Effector memory CD4-positive, alpha-beta T cell (primary cell): ENCODE measurements around the gene LANCL1.
"Not testable (repeated sequence)": the region's sequence is repeated elsewhere in the genome, so short reads cannot be mapped to it uniquely, and the experiment has no call there.

ENCODE experiments used
- DNase-seq, 3 donors: peaks; one replicate each; pipeline ENCODE4 v3.0.0-alpha.2; 2020
- H3K27ac ChIP-seq: 2 replicates; pipeline ENCODE4 v1.7.0; 2013; ENCODE audit warnings: mild to moderate bottlenecking, low read length, moderate library complexity; ENCODE audit not compliant: insufficient read depth, poor library complexity, severe bottlenecking
- H3K27me3 ChIP-seq: replicated peaks from 2 replicates; pipeline ENCODE4 v1.7.0; 2013; ENCODE audit warnings: mild to moderate bottlenecking, low read length; ENCODE audit not compliant: insufficient read depth, control insufficient read depth, poor library complexity, severe bottlenecking
- H3K36me3 ChIP-seq: 2 replicates; pipeline ENCODE4 v1.7.0; 2013; ENCODE audit warnings: mild to moderate bottlenecking, low read length, moderate library complexity; ENCODE audit not compliant: control insufficient read depth, insufficient read depth
- H3K4me1 ChIP-seq: 2 replicates; pipeline ENCODE4 v1.7.0; 2013; ENCODE audit warnings: low read length, mild to moderate bottlenecking; ENCODE audit not compliant: control insufficient read depth, insufficient read depth, poor library complexity, severe bottlenecking
- H3K4me3 ChIP-seq: 2 replicates; pipeline ENCODE4 v1.7.0; 2013; ENCODE audit warnings: low read length, low read depth, mild to moderate bottlenecking; ENCODE audit not compliant: insufficient read depth, poor library complexity, severe bottlenecking
- H3K9me3 ChIP-seq: 2 replicates; pipeline ENCODE4 v1.7.0; 2013; ENCODE audit warnings: mild to moderate bottlenecking, low read length, moderate library complexity; ENCODE audit not compliant: control insufficient read depth

LANCL1 gene

GRCh38 chr2:210443527-210443926 lies 33.0 kb downstream of the LANCL1 start:
- no peak for DNase-seq
- Histone ChIP-seq H3K9me3 (no peaks in the 10 kb centered on the region), H3K36me3 (peaks cover 26% of the 10 kb centered on the region), H3K27me3 (no peaks in the 10 kb centered on the region), H3K27ac (no peak overlapping the region), H3K4me1 (no peaks in the 10 kb centered on the region), H3K4me3 (no peak overlapping the region)

GRCh38 chr2:210442878-210443277 lies 33.7 kb downstream of the LANCL1 start:
- H3K4me3 ChIP-seq = no peak overlapping the region
- no peaks in the 10 kb centered on the region for H3K27me3 ChIP-seq
- H3K9me3 ChIP-seq = no peaks in the 10 kb centered on the region
- peaks cover 29% of the 10 kb centered on the region for H3K36me3 ChIP-seq
- H3K27ac ChIP-seq = no peak overlapping the region
- no peak for DNase-seq
- H3K4me1 ChIP-seq = no peaks in the 10 kb centered on the region

GRCh38 chr2:210442457-210442856 lies 34.1 kb downstream of the LANCL1 start:
- Histone ChIP-seq H3K9me3 (no peaks in the 10 kb centered on the region), H3K27me3 (no peaks in the 10 kb centered on the region), H3K4me1 (no peaks in the 10 kb centered on the region), H3K4me3 (no peak overlapping the region), H3K27ac (no peak overlapping the region), H3K36me3 (peaks cover 29% of the 10 kb centered on the region)
- no peak for DNase-seq

DNA sequence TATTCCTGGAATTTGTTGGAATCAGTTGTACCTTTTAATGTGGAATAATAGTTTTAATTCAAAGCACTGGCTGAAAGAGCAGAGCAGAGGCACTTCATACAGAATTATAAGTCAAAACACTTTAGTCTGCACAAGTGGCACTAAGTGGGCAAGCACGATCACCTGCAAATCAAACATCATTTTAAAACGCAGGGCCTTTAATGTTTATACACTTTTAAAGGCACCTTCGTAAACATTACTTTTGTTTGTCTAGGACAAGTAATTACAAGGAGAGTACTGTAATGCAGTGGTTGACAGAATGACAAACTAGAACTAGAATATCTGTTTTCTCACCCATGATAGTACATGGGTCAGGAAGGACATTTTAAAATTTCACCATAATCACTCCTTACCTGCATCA lies 36.4 kb downstream of the LANCL1 start:
- H3K4me3 ChIP-seq = no peak overlapping the region
- DNase-seq = no peak
- H3K36me3 ChIP-seq = peaks cover 48% of the 10 kb centered on the region
- no peaks in the 10 kb centered on the region for H3K4me1 ChIP-seq
- no peaks in the 10 kb centered on the region for H3K9me3 ChIP-seq
- H3K27me3 ChIP-seq = no peaks in the 10 kb centered on the region
- H3K27ac ChIP-seq = no peak overlapping the region

DNA sequence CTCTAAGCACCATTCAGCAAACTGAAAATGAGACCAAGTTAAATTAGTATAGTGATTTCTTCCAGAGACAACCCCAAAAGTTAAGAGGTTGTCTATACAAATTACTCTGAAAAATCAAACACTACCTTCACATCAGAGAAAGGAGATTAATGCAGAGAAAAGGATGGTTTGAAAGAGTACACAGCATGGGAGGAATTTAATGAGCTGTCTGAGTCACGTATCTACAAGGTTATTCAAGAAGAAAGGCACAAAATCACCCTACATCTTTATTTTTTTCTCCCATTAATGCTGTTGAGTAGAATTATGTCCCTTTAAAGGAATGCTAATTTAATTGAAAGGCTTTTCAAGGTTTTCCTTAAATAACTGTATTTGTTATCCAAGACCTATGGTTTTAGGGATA lies 41.1 kb downstream of the LANCL1 start:
- Histone ChIP-seq H3K27ac (no peak overlapping the region), H3K4me1 (no peaks in the 10 kb centered on the region), H3K27me3 (no peaks in the 10 kb centered on the region), H3K9me3 (no peaks in the 10 kb centered on the region), H3K36me3 (peaks cover 74% of the 10 kb centered on the region), H3K4me3 (no peak overlapping the region)
- no peak for DNase-seq

GRCh38 chr2:210432633-210433032 lies 43.9 kb downstream of the LANCL1 start:
- DNase-seq = no peak
- Histone ChIP-seq H3K9me3 (no peaks in the 10 kb centered on the region), H3K4me1 (no peaks in the 10 kb centered on the region), H3K36me3 (peaks cover 62% of the 10 kb centered on the region), H3K27me3 (no peaks in the 10 kb centered on the region), H3K27ac (no peak overlapping the region), H3K4me3 (no peak overlapping the region)

DNA sequence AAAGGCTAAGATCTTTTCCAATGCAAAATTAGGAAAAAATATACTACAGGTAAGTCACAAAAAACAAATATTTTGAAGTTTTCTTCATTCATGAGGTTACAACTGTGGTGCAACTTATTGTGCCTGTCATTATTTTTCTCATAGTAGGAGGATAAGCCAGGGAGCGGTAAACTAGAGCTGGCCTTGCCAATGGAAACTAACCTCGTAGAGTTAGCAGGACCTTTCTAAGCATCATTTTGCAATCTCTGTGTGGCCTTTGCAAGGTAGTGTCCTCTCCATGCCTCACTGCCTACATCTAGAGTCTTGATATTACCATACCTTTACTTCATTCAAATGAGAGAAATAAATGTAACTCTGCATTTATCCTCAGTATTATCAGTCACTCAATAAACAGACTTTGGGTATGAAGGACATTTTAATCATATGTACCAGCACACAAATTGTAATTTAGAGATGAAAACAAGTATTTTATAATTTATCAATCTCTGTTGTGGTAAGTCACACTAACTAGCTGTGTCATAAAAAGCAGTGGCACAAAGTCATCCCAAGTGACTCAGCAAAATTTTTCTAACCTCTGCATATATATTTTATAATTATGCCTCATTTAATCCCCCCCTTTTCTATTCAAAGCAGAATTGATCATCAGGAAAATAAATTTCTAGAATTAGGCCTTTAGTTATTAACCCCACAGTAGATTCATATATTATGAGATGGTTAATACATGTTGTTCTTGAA lies 47.0 kb downstream of the LANCL1 start:
- Histone ChIP-seq H3K27ac (no peak overlapping the region), H3K27me3 (no peaks in the 10 kb centered on the region), H3K4me3 (no peak overlapping the region), H3K36me3 (peaks cover 37% of the 10 kb centered on the region), H3K9me3 (no peaks in the 10 kb centered on the region), H3K4me1 (no peaks in the 10 kb centered on the region)
- DNase-seq = no peak

- DNase-seq = no peak
These were observed 48.0 kb downstream of the LANCL1 start for GRCh38 chr2:210428393-210429179.

DNA sequence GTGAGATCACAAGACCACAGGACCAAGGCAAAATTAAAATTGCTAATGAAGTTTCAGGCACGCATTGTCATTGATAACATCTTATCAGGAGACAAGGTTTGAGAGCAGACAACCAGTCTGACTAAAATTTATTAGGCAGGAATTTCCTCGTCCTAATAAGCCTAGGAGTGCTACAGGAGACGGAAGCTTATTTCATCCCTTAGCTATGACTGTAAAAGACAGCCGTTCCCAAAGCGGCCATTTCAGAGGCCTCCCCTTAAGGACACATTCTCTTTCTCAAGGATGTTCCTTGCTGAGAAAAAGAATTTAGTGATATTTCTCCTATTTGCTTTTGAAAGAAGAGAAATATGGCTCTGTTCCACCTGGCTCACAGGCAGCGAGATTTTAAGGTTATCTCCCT lies 49.2 kb downstream of the LANCL1 start:
- not testable (repeated sequence) for H3K27me3 ChIP-seq, H3K4me3 ChIP-seq, DNase-seq, H3K9me3 ChIP-seq, H3K27ac ChIP-seq, H3K4me1 ChIP-seq
- H3K36me3 ChIP-seq = peaks cover 14% of the 10 kb centered on the region

More at GRCh38 chr2:210428393-210429179, 48.0 kb downstream of the LANCL1 start:
- peaks cover 27% of the 10 kb centered on the region for H3K36me3 ChIP-seq
- no peaks in the 10 kb centered on the region for H3K4me1 ChIP-seq
- no peak overlapping the region for H3K27ac ChIP-seq
- H3K9me3 ChIP-seq = no peaks in the 10 kb centered on the region
- no peaks in the 10 kb centered on the region for H3K27me3 ChIP-seq
- no peak overlapping the region for H3K4me3 ChIP-seq

DNA sequence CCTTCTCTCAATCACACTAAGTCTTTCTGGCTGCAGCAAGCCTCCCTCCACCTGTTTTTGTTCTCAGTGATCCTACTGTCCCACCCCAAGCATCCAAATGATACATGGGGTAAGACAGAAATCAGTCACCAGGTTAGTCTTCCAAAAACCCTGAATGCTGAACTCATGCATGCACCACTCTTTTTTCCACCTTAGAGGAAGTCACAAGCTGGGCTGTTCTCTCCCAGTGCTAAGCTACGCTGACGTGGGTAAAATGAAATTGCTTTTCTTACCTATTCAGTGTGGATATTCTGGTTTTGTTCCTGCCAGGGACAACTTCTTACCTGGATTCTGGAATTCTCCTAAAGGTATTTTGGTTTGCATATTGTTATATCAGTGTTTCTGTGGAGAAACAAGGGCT lies 54.2 kb downstream of the LANCL1 start:
- H3K27me3 ChIP-seq = no peaks in the 10 kb centered on the region
- no peaks in the 10 kb centered on the region for H3K36me3 ChIP-seq
- H3K4me3 ChIP-seq = no peak overlapping the region
- H3K9me3 ChIP-seq = no peaks in the 10 kb centered on the region
- H3K4me1 ChIP-seq = no peaks in the 10 kb centered on the region
- H3K27ac ChIP-seq = no peak overlapping the region
- DNase-seq = no peak
